IPS-18a (cell line): Measurements from ENCODE around the gene COL4A2.

ENCODE experiments used
- H3K27ac ChIP-seq: one replicate; pipeline ENCODE4 v1.5.1; 2013; ENCODE audit warnings: low read length
- H3K27me3 ChIP-seq: one replicate; pipeline ENCODE4 v1.6.1; 2013; ENCODE audit warnings: mild to moderate bottlenecking, low read length; ENCODE audit not compliant: control insufficient read depth, insufficient read depth
- H3K36me3 ChIP-seq: one replicate; pipeline ENCODE4 v1.6.1; 2013; ENCODE audit warnings: low read depth, low read length; ENCODE audit not compliant: control insufficient read depth
- H3K4me1 ChIP-seq: one replicate; pipeline ENCODE4 v1.6.1; 2013; ENCODE audit warnings: low read depth, low read length; ENCODE audit not compliant: control insufficient read depth
- H3K4me3 ChIP-seq: one replicate; pipeline ENCODE4 v1.5.1; 2013; ENCODE audit warnings: low read length
- H3K9ac ChIP-seq: one replicate; pipeline ENCODE4 v1.6.1; 2013; ENCODE audit warnings: mild to moderate bottlenecking, low read length, moderate library complexity
- H3K9me3 ChIP-seq: one replicate; pipeline ENCODE4 v1.6.1; 2013; ENCODE audit warnings: low read depth, low read length; ENCODE audit not compliant: control insufficient read depth

COL4A2 gene

DNA sequence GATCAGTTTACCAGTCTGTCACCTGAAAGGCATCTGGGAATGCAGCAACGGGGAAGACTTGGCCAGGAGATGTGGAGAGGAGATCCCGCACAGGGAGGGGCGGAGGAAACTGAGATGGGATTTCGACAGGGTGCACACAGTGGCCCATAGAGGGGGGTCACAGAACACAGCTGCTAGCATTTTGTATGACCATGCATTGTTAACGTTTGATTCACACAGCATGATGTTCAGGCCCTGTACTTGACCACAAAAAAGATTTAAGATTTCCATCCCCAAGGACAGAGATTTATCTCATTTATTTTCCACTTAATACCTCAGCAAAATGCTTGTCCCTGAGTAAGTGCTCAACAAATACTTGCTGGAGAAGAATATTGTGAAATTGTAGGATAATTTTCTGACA lies 191.2 kb downstream of the COL4A2 start:
- no peaks in the 10 kb centered on the region for H3K4me1 ChIP-seq
- peaks cover 48% of the 10 kb centered on the region for H3K36me3 ChIP-seq
- H3K9ac ChIP-seq, result no peak overlapping the region
- no peak overlapping the region for H3K27ac ChIP-seq
- H3K4me3 ChIP-seq, result no peak overlapping the region
- no peaks in the 10 kb centered on the region for H3K27me3 ChIP-seq
- no peaks in the 10 kb centered on the region for H3K9me3 ChIP-seq

DNA sequence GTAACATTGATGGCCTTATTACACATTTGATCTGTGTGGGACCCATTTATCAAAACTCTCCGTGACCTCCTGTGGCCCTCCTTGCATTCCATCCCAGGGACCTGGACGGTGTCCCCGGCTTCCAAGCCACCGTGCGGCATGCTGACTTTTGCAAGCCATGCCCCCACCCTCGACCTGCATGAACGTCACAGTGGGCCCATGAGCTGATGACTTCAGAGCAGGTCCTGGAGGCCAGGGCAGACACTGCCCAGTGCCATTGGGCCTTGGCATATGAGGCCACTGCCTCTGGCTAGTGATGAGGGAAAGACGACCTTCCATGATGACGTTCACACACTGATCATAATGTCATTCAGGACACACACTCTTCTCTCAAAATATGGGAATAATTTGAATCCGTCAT lies 191.7 kb downstream of the COL4A2 start:
- no peaks in the 10 kb centered on the region for H3K27me3 ChIP-seq
- peaks cover 52% of the 10 kb centered on the region for H3K36me3 ChIP-seq
- H3K27ac ChIP-seq, result no peak overlapping the region
- H3K4me3 ChIP-seq, result no peak overlapping the region
- no peaks in the 10 kb centered on the region for H3K4me1 ChIP-seq
- no peaks in the 10 kb centered on the region for H3K9me3 ChIP-seq
- H3K9ac ChIP-seq, result no peak overlapping the region

DNA sequence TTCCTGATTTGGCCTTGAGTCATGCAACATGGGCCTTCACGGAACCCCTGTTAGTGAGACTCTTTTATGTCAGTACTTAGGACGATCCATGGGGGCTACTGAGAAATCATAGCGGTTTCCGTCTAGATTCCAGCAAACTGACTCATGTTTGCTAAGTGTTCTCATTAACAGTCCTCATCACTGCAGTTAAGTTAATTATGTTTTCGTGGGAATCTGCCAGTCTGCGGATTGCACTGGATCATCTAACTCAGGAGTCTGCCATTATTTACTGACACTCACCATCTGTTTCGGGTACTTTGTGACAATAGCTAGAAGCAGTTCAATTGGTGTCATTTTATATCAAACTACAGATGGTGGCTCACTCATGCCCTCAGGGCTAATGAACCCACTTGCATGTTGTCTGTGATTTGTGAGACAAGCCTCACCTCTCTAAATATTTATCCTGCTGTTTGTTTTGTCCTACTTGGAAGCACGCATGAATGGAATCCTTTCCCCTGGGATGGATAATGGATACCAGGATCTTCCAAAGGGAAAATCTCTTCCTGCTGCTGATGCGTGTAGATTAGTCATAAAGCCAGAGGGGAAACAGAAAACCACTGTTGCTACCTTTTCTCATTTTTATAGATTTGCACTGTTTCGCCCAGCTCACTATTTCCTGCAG lies 192.7 kb downstream of the COL4A2 start:
- peaks cover 57% of the 10 kb centered on the region for H3K36me3 ChIP-seq
- H3K4me1 ChIP-seq, result no peaks in the 10 kb centered on the region
- H3K9me3 ChIP-seq, result no peaks in the 10 kb centered on the region
- H3K27me3 ChIP-seq, result no peaks in the 10 kb centered on the region
- H3K9ac ChIP-seq, result no peak overlapping the region
- no peak overlapping the region for H3K27ac ChIP-seq
- H3K4me3 ChIP-seq, result no peak overlapping the region

DNA sequence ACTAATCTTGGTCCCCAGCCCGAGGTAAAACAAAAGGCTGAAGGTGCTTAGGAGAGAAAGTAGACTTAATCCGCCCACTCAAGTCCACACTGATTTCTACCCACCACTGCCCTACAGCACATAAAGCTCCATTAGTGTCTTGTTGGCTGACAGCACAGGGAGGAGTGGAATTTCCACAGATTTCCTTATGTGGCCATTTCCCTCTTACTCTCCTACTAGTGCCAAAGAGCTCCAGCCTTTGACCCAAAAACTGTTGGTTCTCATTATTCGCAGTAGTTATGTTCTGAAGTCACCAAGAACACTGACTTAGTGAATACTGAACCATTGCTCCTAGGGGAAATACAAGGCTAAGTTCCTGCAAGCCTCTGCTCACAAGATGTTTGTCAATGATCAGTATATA lies 193.3 kb downstream of the COL4A2 start:
- Histone ChIP-seq H3K36me3 (peaks cover 53% of the 10 kb centered on the region), H3K4me1 (no peaks in the 10 kb centered on the region)

DNA sequence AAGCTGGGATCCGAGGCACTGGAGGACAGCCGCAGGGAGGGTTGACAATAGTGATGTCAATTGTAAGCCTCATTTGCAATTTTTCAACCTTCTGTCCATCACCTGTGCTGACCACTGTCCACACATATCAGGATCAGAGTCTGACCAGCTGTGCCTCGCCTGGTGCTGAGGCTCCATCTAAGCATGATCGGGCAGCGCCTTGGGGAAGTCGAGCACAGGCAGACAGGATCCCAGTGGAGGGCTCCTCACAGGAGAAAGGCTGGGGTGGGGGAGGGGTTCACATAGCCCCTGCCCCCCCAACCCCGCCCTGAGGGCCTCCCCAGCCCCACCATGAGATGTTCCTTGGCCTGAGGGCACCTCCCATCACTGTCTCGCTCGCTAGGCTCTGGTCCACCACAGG lies 194.1 kb downstream of the COL4A2 start:
- H3K36me3 ChIP-seq, result peaks cover 49% of the 10 kb centered on the region
- H3K9ac ChIP-seq, result no peak overlapping the region

More for the DNA sequence above, 193.3 kb downstream of the COL4A2 start:
- no peaks in the 10 kb centered on the region for H3K27me3 ChIP-seq
- no peak overlapping the region for H3K27ac ChIP-seq
- H3K9me3 ChIP-seq, result no peaks in the 10 kb centered on the region
- no peak overlapping the region for H3K9ac ChIP-seq
- no peak overlapping the region for H3K4me3 ChIP-seq

DNA sequence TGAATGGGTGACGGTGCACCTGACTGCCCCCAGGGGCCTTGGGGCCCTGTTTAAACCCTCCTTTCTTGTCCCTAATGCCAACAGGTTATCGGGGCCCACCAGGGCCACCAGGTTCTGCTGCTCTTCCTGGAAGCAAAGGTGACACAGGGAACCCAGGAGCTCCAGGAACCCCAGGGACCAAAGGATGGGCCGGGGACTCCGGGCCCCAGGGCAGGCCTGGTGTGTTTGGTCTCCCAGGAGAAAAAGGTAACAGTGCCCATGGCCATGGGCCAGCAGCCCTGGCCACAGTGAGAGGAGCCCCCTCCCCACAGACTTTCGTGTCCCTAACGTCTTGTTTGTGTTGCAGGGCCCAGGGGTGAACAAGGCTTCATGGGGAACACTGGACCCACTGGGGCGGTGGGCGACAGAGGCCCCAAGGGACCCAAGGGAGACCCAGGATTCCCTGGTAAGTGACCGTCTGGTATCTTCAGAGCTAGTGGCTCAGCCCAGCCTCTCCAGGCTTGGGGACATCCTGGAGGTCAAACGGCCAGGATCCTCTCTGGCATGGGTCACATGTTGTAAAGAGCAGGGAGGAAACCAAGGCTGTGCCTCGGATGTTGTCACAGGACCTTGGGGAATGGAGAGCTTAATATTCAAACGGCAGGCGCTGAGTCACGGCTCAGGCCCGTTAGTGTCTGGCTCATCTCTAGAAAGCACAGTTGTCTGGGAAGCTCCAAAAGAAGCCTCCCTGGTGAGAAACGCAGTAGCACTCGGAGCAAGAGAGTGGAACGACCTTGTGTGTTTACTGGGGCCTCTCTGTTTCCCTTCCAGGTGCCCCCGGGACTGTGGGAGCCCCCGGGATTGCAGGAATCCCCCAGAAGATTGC lies 196.2 kb downstream of the COL4A2 start:
- H3K27ac ChIP-seq, result no peak overlapping the region
- H3K9ac ChIP-seq, result no peak overlapping the region
- no peak overlapping the region for H3K4me3 ChIP-seq
- no peaks in the 10 kb centered on the region for H3K9me3 ChIP-seq
- peaks cover 50% of the 10 kb centered on the region for H3K36me3 ChIP-seq
- H3K27me3 ChIP-seq, result no peaks in the 10 kb centered on the region
- H3K4me1 ChIP-seq, result no peaks in the 10 kb centered on the region

More for the DNA sequence above, 194.1 kb downstream of the COL4A2 start:
- Histone ChIP-seq H3K27ac (no peak overlapping the region), H3K27me3 (no peaks in the 10 kb centered on the region), H3K4me1 (no peaks in the 10 kb centered on the region), H3K4me3 (no peak overlapping the region), H3K9me3 (no peaks in the 10 kb centered on the region)

DNA sequence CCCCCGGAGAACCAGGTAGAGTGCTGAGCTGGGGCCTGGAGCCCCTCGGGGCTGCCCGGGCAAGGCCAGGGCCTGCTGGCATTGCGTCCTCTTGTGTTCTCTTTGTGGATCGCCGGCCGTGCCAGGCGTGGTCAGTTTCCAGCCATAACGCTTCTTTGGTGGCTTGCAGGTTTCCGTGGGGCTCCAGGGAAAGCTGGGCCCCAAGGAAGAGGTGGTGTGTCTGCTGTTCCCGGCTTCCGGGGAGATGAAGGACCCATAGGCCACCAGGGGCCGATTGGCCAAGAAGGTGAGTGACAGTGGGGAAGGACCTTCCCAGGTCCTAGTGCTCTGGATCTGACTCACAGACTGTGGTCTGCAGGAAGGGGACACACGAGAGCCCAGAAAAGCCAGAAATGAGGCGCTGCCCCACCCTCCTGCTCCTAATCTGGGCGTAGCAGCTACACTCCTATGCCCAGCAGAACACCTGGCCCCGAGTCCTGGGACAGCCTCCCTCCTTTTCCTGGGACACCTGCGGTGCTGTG lies 197.0 kb downstream of the COL4A2 start:
- Histone ChIP-seq H3K36me3 (peaks cover 56% of the 10 kb centered on the region), H3K4me3 (no peak overlapping the region), H3K4me1 (no peaks in the 10 kb centered on the region), H3K27ac (no peak overlapping the region), H3K9ac (no peak overlapping the region), H3K9me3 (no peaks in the 10 kb centered on the region), H3K27me3 (no peaks in the 10 kb centered on the region)

DNA sequence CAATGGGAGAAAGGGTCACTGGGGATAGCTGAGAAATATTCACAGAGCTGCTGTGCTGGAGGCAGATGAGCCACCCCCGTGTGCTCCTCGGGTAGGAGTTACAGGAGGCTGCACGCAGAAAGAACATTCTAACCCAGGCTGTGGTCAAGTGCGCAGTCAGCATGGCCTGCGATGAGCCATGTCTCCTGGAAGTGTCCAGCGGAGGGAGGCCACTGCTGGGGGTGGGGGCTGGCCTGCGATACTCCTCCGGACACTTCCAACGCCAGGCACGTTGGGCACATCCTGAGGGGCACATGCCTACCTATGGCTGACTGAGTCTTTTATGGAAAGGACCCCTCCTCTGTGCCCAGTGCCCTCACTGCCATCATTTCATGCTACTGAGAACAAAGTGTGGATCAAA lies 198.5 kb downstream of the COL4A2 start:
- Histone ChIP-seq H3K9me3 (no peaks in the 10 kb centered on the region), H3K4me3 (no peak overlapping the region), H3K36me3 (peaks cover 60% of the 10 kb centered on the region), H3K27ac (no peak overlapping the region), H3K9ac (no peak overlapping the region), H3K27me3 (no peaks in the 10 kb centered on the region), H3K4me1 (no peaks in the 10 kb centered on the region)

DNA sequence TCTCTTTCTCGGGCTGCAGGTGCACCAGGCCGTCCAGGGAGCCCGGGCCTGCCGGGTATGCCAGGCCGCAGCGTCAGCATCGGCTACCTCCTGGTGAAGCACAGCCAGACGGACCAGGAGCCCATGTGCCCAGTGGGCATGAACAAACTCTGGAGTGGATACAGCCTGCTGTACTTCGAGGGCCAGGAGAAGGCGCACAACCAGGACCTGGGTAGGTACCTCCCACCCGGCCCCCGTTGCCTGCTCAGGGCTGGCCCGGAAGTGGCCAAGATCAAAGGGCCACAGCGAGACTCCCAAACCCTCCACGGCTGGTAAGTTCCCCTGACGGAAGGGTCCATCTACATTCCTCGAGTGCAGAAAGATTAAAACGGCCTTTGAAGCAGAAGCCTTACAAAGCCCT lies 199.3 kb downstream of the COL4A2 start:
- Histone ChIP-seq H3K27ac (no peak overlapping the region), H3K9ac (no peak overlapping the region), H3K4me3 (no peak overlapping the region), H3K36me3 (peaks cover 60% of the 10 kb centered on the region), H3K9me3 (no peaks in the 10 kb centered on the region), H3K27me3 (no peaks in the 10 kb centered on the region), H3K4me1 (no peaks in the 10 kb centered on the region)

DNA sequence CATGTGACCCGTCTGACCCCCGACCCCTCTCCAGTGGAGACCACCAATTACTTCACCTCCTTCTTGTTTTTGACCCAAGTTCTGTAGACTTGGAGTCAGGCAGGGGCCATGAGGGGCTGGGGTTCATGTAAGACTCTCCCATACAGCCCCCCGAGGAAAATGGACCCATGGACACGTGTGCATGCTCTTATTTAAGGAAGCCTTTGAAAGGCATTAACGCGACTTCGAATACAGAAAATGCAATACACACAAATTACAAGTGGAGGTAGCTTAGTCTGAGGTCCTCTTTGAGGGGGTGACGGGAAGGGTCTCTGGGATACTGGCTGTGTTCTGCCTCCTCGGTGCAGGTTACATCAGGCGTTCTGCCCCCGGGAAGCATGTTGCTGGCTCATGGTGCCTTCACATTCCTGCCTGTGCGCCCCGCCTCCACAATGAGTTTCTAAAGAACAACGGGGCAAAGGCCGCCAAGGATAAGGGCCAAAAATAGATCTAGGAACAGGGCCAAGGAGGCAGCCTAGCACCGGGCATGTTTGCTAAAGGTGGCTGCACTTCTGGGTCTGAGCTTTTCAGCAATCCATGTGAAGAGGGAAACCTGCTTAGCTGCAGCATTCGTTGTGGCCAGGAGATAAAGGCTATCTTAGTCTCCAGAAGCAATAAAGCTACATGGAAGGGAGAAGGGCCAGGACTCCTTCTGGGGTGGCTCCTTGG lies 199.9 kb downstream of the COL4A2 start:
- Histone ChIP-seq H3K27ac (no peak overlapping the region), H3K9me3 (no peaks in the 10 kb centered on the region), H3K27me3 (no peaks in the 10 kb centered on the region), H3K4me1 (no peaks in the 10 kb centered on the region), H3K36me3 (peaks cover 54% of the 10 kb centered on the region), H3K4me3 (no peak overlapping the region), H3K9ac (no peak overlapping the region)

DNA sequence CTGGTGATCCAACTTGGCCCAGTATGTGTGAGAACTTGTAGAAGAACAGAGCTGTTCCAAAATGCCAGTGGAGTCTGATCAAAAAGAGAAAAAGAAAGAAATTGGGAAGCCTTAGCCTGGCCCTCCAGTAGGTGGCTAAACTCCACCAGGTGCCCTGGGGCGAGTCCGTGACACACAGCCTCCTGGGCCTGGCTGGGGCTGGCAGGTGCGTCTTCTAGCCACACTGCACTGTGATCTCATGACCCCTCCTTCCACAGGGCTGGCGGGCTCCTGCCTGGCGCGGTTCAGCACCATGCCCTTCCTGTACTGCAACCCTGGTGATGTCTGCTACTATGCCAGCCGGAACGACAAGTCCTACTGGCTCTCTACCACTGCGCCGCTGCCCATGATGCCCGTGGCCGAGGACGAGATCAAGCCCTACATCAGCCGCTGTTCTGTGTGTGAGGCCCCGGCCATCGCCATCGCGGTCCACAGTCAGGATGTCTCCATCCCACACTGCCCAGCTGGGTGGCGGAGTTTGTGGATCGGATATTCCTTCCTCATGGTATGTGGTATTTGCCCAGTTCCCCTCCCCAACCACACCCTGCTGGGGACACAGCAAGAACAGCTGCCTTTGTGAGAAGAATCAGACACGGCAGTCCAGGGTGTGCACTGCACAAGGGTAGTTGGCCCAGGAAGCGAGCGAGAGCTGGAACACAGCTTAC lies 200.7 kb downstream of the COL4A2 start:
- Histone ChIP-seq H3K36me3 (peaks cover 56% of the 10 kb centered on the region), H3K27ac (no peak overlapping the region), H3K27me3 (no peaks in the 10 kb centered on the region), H3K4me1 (no peaks in the 10 kb centered on the region), H3K9ac (no peak overlapping the region), H3K9me3 (no peaks in the 10 kb centered on the region), H3K4me3 (no peak overlapping the region)
